ENCODE measurements around the gene FOXI1.

- TF ChIP-seq EP300 (IDR thresholded peaks at IDR 0.05), result no peak
- TF ChIP-seq CTCF (IDR thresholded peaks at IDR 0.05), result no peak
Observed at GRCh38 chr5:170077526-170077925, 28.2 kb upstream of the FOXI1 start.
